GM18519 (cell line): ENCODE results near the gene NCR1.
"Not testable (repeated sequence)": the region's sequence is repeated elsewhere in the genome, so short reads cannot be mapped to it uniquely, and the experiment has no call there.

Experiments
- ATAC-seq: cut with Tn5 transposase; IDR thresholded peaks from one replicate; pipeline ENCODE4 v1.9.1; 2021; ENCODE audit warnings: mild to moderate bottlenecking, moderate library complexity; ENCODE audit not compliant: unreplicated experiment, low FRiP score

Gene NCR1, protein sequence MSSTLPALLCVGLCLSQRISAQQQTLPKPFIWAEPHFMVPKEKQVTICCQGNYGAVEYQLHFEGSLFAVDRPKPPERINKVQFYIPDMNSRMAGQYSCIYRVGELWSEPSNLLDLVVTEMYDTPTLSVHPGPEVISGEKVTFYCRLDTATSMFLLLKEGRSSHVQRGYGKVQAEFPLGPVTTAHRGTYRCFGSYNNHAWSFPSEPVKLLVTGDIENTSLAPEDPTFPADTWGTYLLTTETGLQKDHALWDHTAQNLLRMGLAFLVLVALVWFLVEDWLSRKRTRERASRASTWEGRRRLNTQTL

DNA sequence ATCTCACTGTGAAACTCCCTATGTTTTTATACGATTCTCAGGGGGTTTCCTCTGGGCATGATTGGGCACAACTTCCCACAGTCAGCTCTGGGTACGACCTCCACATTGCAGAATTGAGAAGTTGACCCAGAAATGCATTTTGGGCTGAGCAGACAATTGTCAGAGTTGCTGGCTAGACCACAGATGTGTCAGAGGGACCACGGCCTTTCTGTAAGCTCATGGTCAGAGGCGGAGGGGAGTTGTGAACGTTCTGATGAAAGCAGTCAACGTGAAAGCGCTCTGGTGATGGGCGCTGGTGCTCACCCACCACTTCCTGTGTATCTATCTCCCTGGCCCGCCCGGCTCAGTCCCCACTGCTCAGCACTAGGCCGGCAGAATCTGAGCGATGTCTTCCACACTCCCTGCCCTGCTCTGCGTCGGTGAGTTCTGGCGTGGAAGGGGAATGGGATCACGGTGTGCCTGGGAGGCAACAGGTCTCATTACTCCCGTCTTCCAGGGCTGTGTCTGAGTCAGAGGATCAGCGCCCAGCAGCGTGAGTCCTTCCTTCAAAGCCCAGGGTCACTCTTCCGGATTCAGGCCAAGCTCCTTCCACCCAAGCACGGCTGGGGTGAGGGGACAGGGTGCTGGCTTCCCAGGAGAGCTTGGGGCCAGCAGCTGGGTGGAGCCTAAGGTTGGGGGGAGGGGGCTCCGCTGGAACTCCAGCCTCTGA is at the start of gene NCR1:
TSS of gene NCR1 (plus strand) at position 346 of the 709 bp plus-strand sequence. CDS start at position 386, 40 bp downstream.
- no peak for ATAC-seq

DNA sequence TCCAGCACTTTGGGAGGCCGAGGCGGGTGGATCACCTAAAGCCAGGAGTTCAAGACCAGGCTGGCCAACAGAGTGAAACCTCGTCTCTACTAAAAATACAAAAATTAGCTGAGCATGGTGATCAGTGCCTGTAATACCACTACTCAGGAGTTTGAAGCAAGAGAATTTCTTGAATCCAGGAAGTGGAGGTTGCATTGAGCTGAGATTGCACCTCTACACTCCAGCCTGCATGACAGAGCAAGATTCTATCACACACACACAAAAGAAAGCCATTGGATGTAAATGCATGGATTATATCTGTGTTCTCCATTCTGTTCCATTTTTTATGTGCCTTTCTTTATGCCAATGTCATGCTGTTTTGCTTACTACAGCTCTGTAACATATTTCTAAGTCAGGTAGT is 47.5 kb upstream of the NCR1 start:
- not testable (repeated sequence) for ATAC-seq

DNA sequence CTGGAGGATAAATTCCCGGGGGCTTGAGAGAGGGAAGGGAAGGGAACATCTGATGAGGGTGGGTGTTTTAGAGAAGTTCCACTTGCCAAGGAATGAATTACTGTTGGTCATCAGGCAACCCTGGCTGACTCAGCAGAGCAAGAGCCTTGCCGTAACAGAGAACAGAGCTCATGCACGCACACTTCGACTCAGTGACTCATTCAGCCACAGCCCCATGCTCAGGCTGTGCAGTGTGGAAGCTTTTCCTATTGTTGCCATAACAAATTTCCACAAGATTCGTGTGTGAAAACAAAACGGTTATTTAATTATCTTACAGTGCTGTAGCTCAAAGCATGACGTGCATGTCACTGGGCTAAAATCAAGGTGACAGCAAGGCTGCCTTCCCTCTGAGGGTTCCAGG is 46.5 kb upstream of the NCR1 start:
- not testable (repeated sequence) for ATAC-seq

DNA sequence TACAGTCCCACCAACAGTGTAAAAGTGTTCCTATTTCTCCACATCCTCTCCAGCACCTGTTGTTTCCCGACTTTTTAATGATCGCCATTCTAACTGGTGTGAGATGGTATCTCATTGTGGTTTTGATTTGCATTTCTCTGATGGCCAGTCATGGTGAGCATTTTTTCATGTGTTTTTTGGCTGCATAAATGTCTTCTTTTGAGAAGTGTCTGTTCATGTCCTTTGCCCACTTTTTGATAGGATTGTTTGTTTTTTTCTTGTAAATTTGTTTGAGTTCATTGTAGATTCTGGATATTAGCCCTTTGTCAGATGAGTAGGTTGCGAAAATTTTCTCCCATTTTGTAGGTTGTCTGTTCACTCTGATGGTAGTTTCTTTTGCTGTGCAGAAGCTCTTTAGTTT is 42.5 kb upstream of the NCR1 start:
- ATAC-seq = not testable (repeated sequence)

DNA sequence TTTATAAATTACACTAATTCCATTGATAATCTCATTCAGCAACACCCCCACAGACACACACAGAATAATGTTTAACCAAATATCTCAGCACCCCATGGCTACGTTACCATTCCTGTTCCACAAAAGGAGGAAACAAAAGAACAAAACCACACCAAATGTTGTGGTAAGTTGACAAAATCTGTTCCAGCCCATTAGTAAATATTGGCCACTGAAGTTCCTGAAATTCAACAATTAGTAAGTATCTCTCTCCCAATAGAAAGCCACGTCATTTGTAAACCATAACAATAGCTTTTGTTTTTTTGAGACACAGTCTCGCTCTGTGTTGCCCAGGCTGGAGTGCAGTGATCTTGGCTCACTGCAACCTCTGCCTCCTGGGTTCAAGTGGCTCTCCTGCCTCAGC is 34.3 kb upstream of the NCR1 start:
- no peak for ATAC-seq

DNA sequence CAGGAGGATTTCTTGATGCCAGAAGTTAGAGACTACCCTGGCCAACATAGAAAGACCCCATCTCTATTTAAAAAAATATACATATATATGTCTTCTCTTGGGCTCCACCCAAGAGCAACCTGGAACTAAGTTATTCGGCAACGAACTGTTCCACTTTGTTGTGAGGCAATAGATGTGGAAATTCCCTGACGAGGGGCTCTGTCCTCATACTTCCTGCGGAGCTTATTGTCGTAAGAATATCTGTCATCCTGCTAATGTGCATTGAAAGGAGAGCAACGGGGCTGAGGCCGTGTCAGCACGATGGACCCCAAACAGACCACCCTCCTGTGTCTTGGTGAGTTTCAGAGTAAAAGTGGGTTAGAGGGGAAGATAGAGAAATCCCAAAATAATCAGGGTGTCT is 32.0 kb upstream of the NCR1 start, which contains the start of gene FCAR:
TSS of gene FCAR (plus strand) at position 246 of the 400 bp plus-strand sequence. CDS start at position 301, 55 bp downstream.
- ATAC-seq = no peak

DNA sequence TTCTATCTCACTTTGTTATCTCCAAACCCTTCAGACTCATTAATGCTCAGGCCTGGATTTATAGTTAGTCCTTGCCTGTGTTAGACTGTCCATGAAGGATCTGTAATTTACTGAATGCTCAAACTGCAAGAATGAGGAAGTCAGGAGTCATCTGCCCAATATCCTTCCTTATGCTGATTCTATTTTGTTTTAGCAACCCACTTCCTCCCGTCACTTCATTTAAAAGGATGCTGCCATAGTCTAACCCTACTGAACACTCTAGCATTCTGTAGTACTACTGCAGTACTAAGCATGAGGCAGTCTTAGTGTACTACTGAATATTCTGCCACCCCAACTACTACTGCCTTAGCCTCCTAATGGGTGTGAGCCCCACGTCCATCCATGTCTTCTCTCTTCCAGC is 30.4 kb upstream of the NCR1 start:
- ATAC-seq = no peak

DNA sequence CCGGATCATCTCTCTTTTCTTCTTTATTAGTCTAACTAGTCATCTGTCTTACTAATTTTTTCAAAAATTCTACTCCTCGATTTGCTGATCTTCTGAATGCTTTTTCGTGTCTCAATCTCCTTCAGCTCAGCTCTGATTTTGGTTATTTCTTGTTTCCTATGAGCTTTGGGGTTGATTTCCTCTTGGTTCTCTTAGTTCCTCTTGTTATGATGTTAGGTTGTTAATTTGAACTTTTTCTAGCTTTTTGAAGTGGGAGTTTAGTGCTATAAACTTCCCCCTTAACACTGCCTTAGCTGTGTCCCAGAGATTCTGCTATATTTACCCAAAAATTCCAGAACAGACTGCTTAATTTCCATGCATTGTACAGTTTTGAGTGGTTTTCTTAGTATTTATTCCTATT is 28.5 kb upstream of the NCR1 start:
- ATAC-seq = no peak

DNA sequence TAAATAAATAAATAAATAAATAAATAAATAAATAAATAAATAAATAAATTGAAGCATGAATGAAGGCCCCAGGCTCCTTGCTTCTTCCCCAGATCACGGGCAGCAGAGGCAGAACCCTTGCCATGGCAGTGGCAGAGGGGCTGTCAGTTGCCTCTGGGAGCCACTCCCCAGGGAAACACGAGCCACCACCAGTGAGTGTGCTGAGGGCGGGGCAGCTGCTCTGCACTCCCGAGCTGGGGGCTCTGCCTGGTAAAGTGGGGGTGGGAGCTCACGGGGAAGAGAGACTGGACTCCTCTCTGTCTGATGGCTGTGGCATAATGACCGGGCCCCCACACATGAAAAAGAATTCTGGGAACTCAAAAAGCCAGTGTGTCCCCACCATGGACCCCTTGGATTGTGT is 24.1 kb upstream of the NCR1 start:
- no peak for ATAC-seq

DNA sequence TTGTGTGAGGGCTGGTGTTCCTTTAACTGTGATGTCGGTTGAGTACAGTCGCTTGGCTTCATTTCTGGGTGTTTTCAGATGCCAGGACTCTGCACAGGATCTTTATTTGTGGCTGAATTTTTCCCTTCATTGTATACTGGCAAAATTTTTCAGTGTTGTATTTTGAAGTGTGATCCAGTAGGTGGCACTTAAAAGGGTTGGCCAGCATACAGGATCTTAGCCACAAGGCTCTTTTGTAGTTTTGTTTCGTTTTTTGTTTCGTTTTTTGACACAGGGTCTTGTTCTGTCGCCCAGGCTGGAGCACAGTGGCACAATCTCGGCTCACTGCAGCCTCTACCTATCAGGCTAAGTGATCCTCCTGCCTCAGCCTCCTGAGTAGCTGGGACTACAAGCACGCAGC is 23.2 kb upstream of the NCR1 start:
- ATAC-seq = no peak

DNA sequence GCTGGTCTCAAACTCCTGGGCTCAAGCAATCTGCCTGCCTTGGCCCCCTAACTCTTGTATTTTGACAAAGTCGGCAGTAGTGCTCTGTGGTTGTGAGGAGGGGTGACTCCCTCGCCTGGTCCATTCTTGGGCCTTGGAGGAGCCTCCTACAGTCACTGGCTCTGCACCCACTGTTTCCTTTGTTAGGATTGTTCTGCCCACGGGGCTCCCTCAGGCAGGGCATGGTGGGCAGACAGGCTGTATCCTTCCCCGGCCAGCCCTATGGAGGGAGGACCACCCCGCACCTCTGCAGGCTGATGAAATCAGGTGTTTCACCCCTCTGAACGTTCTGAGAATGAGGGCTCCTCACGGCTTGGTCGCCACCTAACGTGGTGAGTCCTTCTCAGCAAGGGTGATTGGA is 22.7 kb upstream of the NCR1 start:
- no peak for ATAC-seq

DNA sequence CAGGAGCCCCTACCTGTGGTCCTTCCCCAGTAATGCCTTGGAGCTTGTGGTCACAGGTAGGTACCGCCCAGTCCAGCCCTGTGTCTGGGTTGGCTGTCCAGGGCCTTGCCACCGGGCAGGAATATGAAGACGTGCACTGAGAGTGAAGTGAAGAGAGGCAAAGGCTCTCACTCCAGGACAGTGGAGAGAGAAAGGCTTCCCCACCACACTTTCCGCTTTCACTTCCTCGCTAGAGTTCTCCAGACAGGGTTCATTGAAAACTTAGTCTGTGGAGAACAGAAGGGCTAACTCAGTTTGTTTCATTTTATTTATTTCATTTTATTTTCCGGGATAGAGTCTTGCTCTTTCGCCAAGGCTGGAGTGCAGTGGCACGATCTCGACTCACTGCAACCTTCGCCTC is 17.7 kb upstream of the NCR1 start:
- no peak for ATAC-seq

DNA sequence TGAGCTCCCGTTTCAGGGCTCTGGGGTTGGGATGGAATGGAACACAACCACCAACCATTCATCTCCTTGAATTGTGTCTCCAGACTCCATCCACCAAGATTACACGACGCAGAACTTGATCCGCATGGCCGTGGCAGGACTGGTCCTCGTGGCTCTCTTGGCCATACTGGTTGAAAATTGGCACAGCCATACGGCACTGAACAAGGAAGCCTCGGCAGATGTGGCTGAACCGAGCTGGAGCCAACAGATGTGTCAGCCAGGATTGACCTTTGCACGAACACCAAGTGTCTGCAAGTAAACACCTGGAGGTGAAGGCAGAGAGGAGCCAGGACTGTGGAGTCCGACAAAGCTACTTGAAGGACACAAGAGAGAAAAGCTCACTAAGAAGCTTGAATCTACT is 16.4 kb upstream of the NCR1 start:
- no peak for ATAC-seq

DNA sequence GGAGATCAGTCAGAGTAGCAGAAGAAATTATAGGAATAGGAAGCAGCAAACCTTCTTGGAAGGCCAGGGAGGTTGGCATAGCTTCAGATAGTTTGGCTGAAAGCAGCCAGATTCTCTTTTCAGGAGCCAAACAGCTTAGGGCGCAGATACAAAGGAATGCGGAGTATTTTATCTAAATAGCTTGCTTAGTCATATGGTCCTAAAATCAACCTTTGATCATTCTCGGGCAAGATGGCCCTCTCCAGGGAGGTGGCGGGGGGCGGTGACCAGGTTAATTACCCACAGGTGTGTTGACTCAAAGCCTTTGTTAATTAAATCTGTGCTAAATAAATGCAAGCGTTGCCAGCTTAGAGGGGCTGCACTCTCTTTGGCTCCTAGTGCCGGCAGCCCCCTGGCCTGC is 12.5 kb upstream of the NCR1 start:
- no peak for ATAC-seq

DNA sequence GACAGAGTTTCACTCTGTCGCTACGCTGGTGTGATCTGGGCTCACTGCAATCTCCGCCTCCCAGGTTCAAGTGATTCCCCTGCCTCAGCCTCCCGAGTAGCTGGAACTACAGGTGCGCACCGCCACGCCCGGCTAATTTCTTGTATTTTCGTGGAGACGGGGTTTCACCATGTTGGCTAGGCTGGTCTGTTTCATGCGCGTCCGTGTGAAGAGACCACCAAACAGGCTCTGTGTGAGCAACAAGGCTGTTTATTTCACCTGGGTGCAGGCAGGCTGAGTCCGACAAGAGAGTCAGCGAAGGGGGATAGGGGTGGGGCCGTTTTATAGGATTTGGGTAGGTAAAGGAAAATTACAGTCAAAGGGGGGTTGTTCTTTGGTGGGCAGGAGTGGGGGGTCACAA is 11.8 kb upstream of the NCR1 start:
- ATAC-seq = not testable (repeated sequence)

DNA sequence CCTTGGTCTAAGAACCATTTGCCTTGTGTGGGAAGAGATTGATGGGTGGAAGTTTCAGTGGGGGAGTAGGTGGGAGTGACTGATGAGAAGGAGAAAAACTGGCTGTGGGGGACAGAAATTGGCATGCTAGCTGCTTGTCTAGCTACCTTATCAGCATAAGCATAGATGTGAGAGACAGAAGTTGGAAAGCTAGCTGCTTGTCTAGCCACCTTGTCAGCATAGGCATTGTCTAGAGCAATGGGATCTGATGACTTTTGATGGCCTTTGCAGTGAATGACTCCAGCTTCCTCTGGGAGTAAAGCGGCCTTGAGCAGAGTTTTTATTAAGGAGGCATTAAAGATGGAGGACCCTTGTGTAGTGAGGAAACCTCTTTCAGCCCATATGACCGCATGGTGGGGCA is 9.9 kb upstream of the NCR1 start:
- no peak for ATAC-seq

DNA sequence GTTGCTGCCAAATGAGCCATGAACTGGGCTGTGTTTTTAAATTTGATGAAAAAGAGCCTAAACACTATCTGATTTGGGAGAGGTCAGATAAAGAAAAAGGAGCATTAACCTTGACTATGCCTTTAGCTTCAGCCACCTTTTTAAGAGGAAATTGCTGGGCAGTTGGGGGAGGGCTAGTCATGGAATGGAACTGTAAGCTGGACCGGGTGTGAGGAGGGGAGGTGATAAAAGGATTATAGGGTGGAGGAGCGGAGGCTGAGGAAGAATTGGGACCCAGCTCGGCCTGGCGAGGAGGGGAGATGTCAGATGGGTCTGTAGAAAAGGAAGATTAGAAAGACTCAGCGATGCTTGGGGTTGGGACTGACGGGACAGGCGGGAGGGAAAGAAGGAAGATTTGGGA is 7.3 kb upstream of the NCR1 start:
- not testable (repeated sequence) for ATAC-seq

DNA sequence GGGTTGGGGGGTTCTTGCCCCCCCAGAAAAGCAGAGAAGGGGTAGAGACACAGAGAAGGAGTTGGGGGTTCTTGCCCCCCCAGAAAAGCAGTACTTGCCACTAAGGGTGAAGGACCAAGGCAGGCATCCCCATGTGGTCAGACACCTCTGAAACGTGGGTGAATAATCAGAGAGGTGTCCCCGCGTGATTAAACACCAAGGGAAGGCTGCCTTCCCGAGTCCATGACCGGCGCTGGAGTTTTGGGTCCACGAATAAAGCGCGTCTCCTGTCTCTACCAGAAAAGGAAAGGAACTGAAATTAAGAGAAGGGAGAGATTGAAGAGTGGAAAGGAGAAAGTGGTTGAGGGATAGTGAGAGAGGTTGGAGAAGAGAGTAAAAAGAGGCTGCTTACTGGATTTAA is 6.3 kb upstream of the NCR1 start:
- not testable (repeated sequence) for ATAC-seq

DNA sequence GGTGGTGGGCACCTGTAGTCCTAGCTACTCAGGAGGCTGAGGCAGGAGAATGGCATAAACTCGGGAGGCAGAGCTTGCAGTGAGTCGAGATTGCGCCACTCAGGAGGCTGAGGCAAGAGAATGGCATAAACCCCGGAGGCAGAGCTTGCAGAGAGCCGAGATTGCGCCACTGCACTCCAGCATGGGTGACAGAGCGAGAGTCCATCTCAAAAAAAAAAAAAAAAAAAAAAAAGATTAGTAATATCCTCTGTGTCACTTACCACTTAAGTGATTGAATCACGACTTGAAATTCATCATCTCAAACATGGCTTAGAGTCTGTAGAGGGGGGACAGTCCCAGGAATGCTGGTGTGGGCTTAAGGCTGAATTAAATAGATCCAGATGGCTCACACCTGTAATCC is 4.8 kb upstream of the NCR1 start:
- ATAC-seq = not testable (repeated sequence)

DNA sequence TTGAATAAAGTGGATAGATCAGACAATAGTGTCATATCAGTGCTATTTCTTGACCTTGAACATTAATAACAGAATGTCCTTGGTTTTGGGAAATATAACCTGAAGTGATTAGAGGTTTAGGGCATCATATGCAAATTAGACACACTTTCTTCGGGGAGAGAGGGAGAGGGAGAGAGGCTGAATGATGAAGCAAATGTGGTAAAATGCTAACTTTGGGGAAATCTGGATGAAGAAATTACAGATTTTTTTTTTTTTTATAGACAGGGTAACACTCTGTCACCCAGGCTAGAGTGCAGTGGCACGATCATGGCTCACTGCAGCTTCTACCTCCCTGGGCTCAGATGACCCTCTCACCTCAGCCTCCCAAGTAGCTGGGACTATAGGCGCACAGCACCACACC is 3.9 kb upstream of the NCR1 start:
- ATAC-seq = no peak

DNA sequence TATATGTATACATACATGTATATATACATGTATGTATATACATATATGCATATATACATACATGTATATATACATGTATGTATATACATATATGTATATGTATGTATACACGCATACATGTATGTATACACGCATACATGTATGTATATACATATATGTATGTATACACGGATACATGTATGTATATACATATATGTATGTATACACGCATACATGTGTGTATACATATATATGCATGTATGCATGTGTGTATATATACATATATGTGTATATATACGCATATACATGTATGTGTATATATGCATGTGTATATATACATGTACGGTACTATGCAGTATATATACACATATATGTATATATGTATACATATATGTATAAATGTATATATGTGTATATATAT is 2.6 kb upstream of the NCR1 start:
- ATAC-seq = no peak

DNA sequence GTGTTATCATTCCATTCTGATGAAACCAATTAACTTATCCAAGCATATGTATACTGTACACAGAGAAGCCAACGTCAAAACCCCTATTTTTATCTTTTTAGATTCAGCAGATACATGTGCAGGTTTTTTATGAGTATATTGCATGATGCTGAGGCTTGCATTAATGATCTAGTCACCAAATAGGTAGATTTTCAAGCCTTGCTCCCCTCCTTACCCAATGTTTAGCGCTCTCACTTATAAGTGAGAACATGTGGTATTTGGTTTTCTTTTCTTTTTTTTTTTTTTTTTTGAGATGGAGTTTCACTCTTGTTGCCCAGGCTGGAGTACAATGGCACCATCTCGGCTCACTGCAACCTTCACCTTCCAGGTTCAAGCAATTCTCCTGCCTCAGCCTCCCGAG is 1.7 kb upstream of the NCR1 start:
- ATAC-seq = not testable (repeated sequence)
